MCF 10A (cell line): ENCODE measurements around the gene NRDE2. TPM values are rescaled to one million over a fixed set of nuclear protein-coding genes. Genes with fewer than 3 reads are reported as not detected.

Experiments used
- BruUV-seq: library from RNA; stranded (reverse); fragments of 400-500 nt; replicated peaks from 2 replicates; lab custom pipeline; 2021; lab: Mats Ljungman, UMichigan
- CTCF ChIA-PET: fragments of 300-600 bp; sonication (Branson Sonifier 250); formaldehyde crosslinking; extraction: SDS; loops from one replicate; lab custom pipeline; 2021; ENCODE audit warnings: antibody characterized with exemption, inconsistent platforms; lab: Yijun Ruan, JAX
- POLR2A ChIA-PET: fragments of 300-600, 350-650 bp; sonication (Branson Sonifier 250); formaldehyde crosslinking; extraction: SDS; loops from one replicate; lab custom pipeline; 2020; ENCODE audit warnings: antibody characterized with exemption, inconsistent platforms; lab: Yijun Ruan, JAX
- DNase-seq: peaks from one replicate; pipeline ENCODE4 v3.0.0-alpha.2; 2018; ENCODE audit not compliant: unreplicated experiment
- H3K27ac Mint-ChIP-seq: one replicate; pipeline ENCODE4 v1.8.0; 2022; ENCODE audit warnings: mild to moderate bottlenecking, low read depth, mixed read lengths; ENCODE audit not compliant: unreplicated experiment
- H3K27me3 Mint-ChIP-seq: one replicate; pipeline ENCODE4 v1.8.0; 2022; ENCODE audit warnings: mixed read lengths; ENCODE audit not compliant: insufficient read depth, unreplicated experiment
- H3K36me3 Mint-ChIP-seq: one replicate; pipeline ENCODE4 v1.8.0; 2022; ENCODE audit warnings: mild to moderate bottlenecking, moderate library complexity, mixed read lengths; ENCODE audit not compliant: insufficient read depth, unreplicated experiment
- H3K4me1 Mint-ChIP-seq: one replicate; pipeline ENCODE4 v1.8.0; 2022; ENCODE audit warnings: mixed read lengths; ENCODE audit not compliant: insufficient read depth, unreplicated experiment
- H3K4me3 Mint-ChIP-seq: one replicate; pipeline ENCODE4 v1.8.0; 2022; ENCODE audit warnings: mild to moderate bottlenecking, moderate library complexity, mixed read lengths; ENCODE audit not compliant: unreplicated experiment
- H3K9me3 Mint-ChIP-seq: one replicate; pipeline ENCODE4 v1.8.0; 2022; ENCODE audit warnings: mixed read lengths; ENCODE audit not compliant: unreplicated experiment
- CTCF ChIP-seq: fragments of 200-600 bp; IDR thresholded peaks from one replicate; pipeline ENCODE4 v1.8.0; 2022; ENCODE audit warnings: antibody characterized with exemption, mild to moderate bottlenecking; ENCODE audit not compliant: unreplicated experiment
- intact Hi-C: fragments of 100-400 bp; cut with micrococcal nuclease; formaldehyde crosslinking; loops from 2 replicates; pipeline ENCODE4 v1.14.1; 2022
- total RNA-seq: library from RNA; stranded (reverse); gene quantifications from 2 replicates; pipeline ENCODE4 v1.2.3, GENCODE V29; 2022

Gene NRDE2
- total RNA-seq, 1 experiment from 2014 or later, result 16.5 TPM

- ChIA-PET POLR2A (no interaction called here), CTCF (interaction anchor here (0.6 kb wide), 1 partner anchor 553 kb away, joined by 3 read pairs; no protein-coding TSS in a partner anchor)
- BruUV-seq, result no TSS peak
- no peak overlapping the region for H3K4me3 Mint-ChIP-seq
- no peak for TF ChIP-seq CTCF
- no peaks in the 10 kb centered on the region for H3K9me3 Mint-ChIP-seq
- intact Hi-C loops, result loop anchor here (10.0 kb wide), 1 partner anchor 1705 kb away; no protein-coding TSS in a partner anchor
- H3K27me3 Mint-ChIP-seq, result no peaks in the 10 kb centered on the region
- no peaks in the 10 kb centered on the region for H3K4me1 Mint-ChIP-seq
- no peaks in the 10 kb centered on the region for H3K36me3 Mint-ChIP-seq
- H3K27ac Mint-ChIP-seq, result no peak overlapping the region
- no peak for DNase-seq
Measured at GRCh38 chr14:90349739-90350138, 18.0 kb upstream of the NRDE2 start.

- POLR2A ChIA-PET, result interaction anchor here (1.4 kb wide), 1 partner anchor 17 kb away, joined by 4 read pairs; the partner anchor contains the start of gene NRDE2
- TF ChIP-seq CTCF, result no peak
- Mint-ChIP-seq H3K27ac (no peak overlapping the region), H3K9me3 (no peaks in the 10 kb centered on the region), H3K4me3 (no peak overlapping the region), H3K27me3 (no peaks in the 10 kb centered on the region), H3K4me1 (no peaks in the 10 kb centered on the region), H3K36me3 (no peaks in the 10 kb centered on the region)
- intact Hi-C loops, result no loop called here
- DNase-seq, result no peak
- CTCF ChIA-PET, result interaction anchor here (0.6 kb wide), 1 partner anchor 362 kb away, joined by 3 read pairs; no protein-coding TSS in a partner anchor
- BruUV-seq, result no TSS peak
Measured at GRCh38 chr14:90348270-90348669, 16.5 kb upstream of the NRDE2 start.

- DNase-seq, result peak; percentile 46
- CTCF ChIA-PET, result interaction anchor here (0.6 to 0.7 kb wide), 2 partner anchors 10 to 828 kb away, joined by 3 read pairs; no protein-coding TSS in a partner anchor
- POLR2A ChIA-PET, result interaction anchor here (0.6 to 1.5 kb wide), 4 partner anchors 13 to 86 kb away, joined by 3 to 6 read pairs (median 4); partner anchors contain the start of gene NRDE2
- no peaks in the 10 kb centered on the region for H3K4me1 Mint-ChIP-seq
- no peaks in the 10 kb centered on the region for H3K36me3 Mint-ChIP-seq
- no peak for TF ChIP-seq CTCF
- H3K27me3 Mint-ChIP-seq, result peaks cover 8% of the 10 kb centered on the region
- no peak overlapping the region for H3K27ac Mint-ChIP-seq
- BruUV-seq, result no TSS peak
- H3K4me3 Mint-ChIP-seq, result no peak overlapping the region
- intact Hi-C loops, result no loop called here
- H3K9me3 Mint-ChIP-seq, result no peaks in the 10 kb centered on the region
Measured at GRCh38 chr14:90345239-90345557, 13.5 kb upstream of the NRDE2 start.

- DNase-seq, result no peak
- TF ChIP-seq CTCF, result no peak
- Mint-ChIP-seq H3K4me1 (no peaks in the 10 kb centered on the region), H3K9me3 (no peaks in the 10 kb centered on the region), H3K4me3 (no peak overlapping the region), H3K27me3 (peaks cover 8% of the 10 kb centered on the region), H3K36me3 (no peaks in the 10 kb centered on the region), H3K27ac (no peak overlapping the region)
- intact Hi-C loops, result no loop called here
- ChIA-PET CTCF (no interaction called here), POLR2A (interaction anchor here (0.6 to 1.5 kb wide), 4 partner anchors 13 to 87 kb away, joined by 3 to 6 read pairs (median 4); partner anchors contain the start of gene NRDE2)
- BruUV-seq, result no TSS peak
Measured at GRCh38 chr14:90344331-90345238, 12.8 kb upstream of the NRDE2 start.
